DND-41 (cell line): Measurements from ENCODE around the gene PGBD4.

Experiments used
- CTCF ChIP-seq: IDR thresholded peaks from 2 replicates; pipeline ENCODE4 v1.5.1; 2012; ENCODE audit warnings: borderline replicate concordance, low read length, moderate library complexity, mild to moderate bottlenecking; ENCODE audit not compliant: poor library complexity, severe bottlenecking; ENCODE audit errors: extremely low read depth
- EZH2 ChIP-seq: IDR thresholded peaks from 3 replicates; pipeline ENCODE4 v1.6.1; 2012; ENCODE audit warnings: borderline replicate concordance, low read depth, mild to moderate bottlenecking, moderate library complexity, low read length, inconsistent platforms; ENCODE audit not compliant: severe bottlenecking

DNA sequence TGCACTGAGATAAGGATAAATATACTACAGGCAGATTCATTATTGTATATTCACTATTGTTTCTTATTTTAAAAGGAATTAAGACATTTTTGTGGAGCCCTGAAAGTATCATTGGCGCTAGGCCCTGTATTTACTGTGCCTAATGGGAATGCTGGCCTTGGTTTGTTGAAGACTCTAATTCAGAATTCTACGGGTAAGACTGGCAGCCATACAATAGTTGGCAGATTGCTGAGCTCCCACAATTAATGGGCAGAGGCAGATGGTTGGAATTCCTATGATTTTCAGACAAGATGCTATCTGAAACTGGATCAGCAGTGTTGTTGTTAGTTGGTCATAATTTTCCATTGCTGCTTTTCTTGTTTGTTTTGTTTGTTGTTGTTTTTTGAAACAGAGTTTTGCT, 14.7 kb downstream of the PGBD4 start:
- TF ChIP-seq CTCF, result no peak
- TF ChIP-seq EZH2, result no peak
